ENCODE measurements around the gene ASTN2. TPM values are rescaled to one million over a fixed set of nuclear protein-coding genes. Genes with fewer than 3 reads are reported as not detected.

ASTN2 gene
- total and polyA plus RNA-seq, 4 donors, result 0.57 to 2.9 (median 1.4) TPM

DNA sequence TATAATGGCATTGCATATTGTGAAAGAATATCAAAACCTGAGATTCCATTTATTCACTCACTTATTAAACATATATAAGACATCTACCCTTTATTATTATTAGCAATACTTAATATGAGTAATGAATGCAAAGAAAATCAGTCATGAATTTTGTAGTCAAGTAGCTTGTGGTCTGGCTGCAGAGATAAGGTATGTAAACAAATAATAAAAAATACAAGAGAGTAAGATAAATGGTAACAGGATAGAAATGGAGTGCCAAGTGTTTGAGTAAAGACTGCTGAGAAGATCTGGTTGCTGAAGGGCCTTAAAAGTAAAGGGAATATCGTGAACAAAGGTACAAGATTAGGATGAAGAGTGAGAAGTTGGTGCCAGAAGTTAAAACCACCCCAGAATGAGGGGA, 709.3 kb downstream of the ASTN2 start:
- Histone ChIP-seq H3K4me3 (ENCODE audit: low read depth in 1 of 3, low read length in 3 of 3) (no peak overlapping the region), H3K27ac (ENCODE audit: low read depth in 1 of 2, low read length in 2 of 2) (no peak overlapping the region), H3K9ac (ENCODE audit: low read depth in 1 of 2, low read length in 2 of 2) (no peak overlapping the region), H3K27me3 (ENCODE audit: control insufficient read depth in 4 of 4, insufficient read depth in 4 of 4, low read length in 3 of 4) (no peaks in the 10 kb centered on the region), H3K4me1 (ENCODE audit: control insufficient read depth in 4 of 4, insufficient read depth in 4 of 4, low read length in 3 of 4) (peaks cover 0 to 2% (median 0%) of the 10 kb centered on the region in 4 donors), H3K9me3 (ENCODE audit: control insufficient read depth in 4 of 4, low read length in 3 of 4) (no peaks in the 10 kb centered on the region), H3K36me3 (ENCODE audit: control insufficient read depth in 4 of 4, insufficient read depth in 3 of 4, low read depth in 1 of 4, low read length in 3 of 4) (no peaks in the 10 kb centered on the region)
- TF ChIP-seq HNF4A (conservative IDR thresholded peaks at IDR 0.05) (no peak), GABPA (IDR thresholded peaks at IDR 0.05 in 1 of 2, conservative IDR thresholded peaks at IDR 0.05 in 1 of 2) (no peak), MAX (IDR thresholded peaks at IDR 0.05) (no peak), FOXA2 (IDR thresholded peaks at IDR 0.05) (no peak), EGR1 (IDR thresholded peaks at IDR 0.05; ENCODE audit: low read depth in 2 of 2) (no peak), RAD21 (IDR thresholded peaks at IDR 0.05) (no peak)
- TF ChIP-seq, protein P1, sequence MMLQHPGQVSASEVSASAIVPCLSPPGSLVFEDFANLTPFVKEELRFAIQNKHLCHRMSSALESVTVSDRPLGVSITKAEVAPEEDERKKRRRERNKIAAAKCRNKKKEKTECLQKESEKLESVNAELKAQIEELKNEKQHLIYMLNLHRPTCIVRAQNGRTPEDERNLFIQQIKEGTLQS (IDR thresholded peaks at IDR 0.05), result no peak
- no peak for DNase-seq (ENCODE audit: low spot score)
- 73% methylated on average over 1 of the region's 1 CpG for WGBS

DNA sequence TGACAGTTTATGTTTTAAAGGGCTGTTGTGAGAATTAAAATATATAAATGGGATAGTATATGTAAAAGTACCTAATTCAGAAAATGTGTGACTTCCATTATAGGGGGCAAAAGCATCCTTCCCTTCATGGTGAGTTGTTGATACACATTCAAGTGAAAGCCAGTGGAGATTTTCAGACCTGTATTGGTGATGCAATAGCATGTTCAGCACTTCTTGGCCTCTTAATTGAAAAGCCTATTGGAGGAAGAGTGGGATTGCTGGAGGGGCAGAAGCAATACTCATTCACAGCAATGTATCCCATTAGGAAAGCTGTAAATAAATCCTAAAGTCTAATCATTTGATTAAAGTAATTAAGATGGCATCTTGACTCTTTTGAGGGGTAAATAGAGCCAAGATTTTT, 710.4 kb downstream of the ASTN2 start:
- H3K9ac ChIP-seq (ENCODE audit: low read depth in 1 of 2, low read length in 2 of 2), result no peak overlapping the region
- no peak for DNase-seq (ENCODE audit: low spot score)
- no peaks in the 10 kb centered on the region for H3K9me3 ChIP-seq (ENCODE audit: control insufficient read depth in 4 of 4, low read length in 3 of 4)
- no peaks in the 10 kb centered on the region for H3K27me3 ChIP-seq (ENCODE audit: control insufficient read depth in 4 of 4, insufficient read depth in 4 of 4, low read length in 3 of 4)
- peaks cover 0 to 2% (median 0%) of the 10 kb centered on the region in 4 donors for H3K4me1 ChIP-seq (ENCODE audit: control insufficient read depth in 4 of 4, insufficient read depth in 4 of 4, low read length in 3 of 4)
- H3K27ac ChIP-seq (ENCODE audit: low read depth in 1 of 2, low read length in 2 of 2), result no peak overlapping the region
- no peak overlapping the region for H3K4me3 ChIP-seq (ENCODE audit: low read depth in 1 of 3, low read length in 3 of 3)
- TF ChIP-seq FOXA2 (IDR thresholded peaks at IDR 0.05) (no peak), CTCF (IDR thresholded peaks at IDR 0.05; ENCODE audit: low read depth, low read length, missing input control) (no peak), JUND (IDR thresholded peaks at IDR 0.05) (no peak), NR2F2 (IDR thresholded peaks at IDR 0.05) (no peak)
- TF ChIP-seq, protein P2, sequence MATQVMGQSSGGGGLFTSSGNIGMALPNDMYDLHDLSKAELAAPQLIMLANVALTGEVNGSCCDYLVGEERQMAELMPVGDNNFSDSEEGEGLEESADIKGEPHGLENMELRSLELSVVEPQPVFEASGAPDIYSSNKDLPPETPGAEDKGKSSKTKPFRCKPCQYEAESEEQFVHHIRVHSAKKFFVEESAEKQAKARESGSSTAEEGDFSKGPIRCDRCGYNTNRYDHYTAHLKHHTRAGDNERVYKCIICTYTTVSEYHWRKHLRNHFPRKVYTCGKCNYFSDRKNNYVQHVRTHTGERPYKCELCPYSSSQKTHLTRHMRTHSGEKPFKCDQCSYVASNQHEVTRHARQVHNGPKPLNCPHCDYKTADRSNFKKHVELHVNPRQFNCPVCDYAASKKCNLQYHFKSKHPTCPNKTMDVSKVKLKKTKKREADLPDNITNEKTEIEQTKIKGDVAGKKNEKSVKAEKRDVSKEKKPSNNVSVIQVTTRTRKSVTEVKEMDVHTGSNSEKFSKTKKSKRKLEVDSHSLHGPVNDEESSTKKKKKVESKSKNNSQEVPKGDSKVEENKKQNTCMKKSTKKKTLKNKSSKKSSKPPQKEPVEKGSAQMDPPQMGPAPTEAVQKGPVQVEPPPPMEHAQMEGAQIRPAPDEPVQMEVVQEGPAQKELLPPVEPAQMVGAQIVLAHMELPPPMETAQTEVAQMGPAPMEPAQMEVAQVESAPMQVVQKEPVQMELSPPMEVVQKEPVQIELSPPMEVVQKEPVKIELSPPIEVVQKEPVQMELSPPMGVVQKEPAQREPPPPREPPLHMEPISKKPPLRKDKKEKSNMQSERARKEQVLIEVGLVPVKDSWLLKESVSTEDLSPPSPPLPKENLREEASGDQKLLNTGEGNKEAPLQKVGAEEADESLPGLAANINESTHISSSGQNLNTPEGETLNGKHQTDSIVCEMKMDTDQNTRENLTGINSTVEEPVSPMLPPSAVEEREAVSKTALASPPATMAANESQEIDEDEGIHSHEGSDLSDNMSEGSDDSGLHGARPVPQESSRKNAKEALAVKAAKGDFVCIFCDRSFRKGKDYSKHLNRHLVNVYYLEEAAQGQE (IDR thresholded peaks at IDR 0.05), result no peak
- TF ChIP-seq, protein P3, sequence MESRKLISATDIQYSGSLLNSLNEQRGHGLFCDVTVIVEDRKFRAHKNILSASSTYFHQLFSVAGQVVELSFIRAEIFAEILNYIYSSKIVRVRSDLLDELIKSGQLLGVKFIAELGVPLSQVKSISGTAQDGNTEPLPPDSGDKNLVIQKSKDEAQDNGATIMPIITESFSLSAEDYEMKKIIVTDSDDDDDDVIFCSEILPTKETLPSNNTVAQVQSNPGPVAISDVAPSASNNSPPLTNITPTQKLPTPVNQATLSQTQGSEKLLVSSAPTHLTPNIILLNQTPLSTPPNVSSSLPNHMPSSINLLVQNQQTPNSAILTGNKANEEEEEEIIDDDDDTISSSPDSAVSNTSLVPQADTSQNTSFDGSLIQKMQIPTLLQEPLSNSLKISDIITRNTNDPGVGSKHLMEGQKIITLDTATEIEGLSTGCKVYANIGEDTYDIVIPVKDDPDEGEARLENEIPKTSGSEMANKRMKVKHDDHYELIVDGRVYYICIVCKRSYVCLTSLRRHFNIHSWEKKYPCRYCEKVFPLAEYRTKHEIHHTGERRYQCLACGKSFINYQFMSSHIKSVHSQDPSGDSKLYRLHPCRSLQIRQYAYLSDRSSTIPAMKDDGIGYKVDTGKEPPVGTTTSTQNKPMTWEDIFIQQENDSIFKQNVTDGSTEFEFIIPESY (IDR thresholded peaks at IDR 0.05), result no peak
- H3K36me3 ChIP-seq (ENCODE audit: control insufficient read depth in 4 of 4, insufficient read depth in 3 of 4, low read depth in 1 of 4, low read length in 3 of 4), result peaks cover 0 to 5% (median 2%) of the 10 kb centered on the region in 4 donors

Measured in liver (tissue), 9 donors.